Astrocyte of the cerebellum (primary cell): ENCODE data around the gene BMP8A.

ENCODE experiments used
- DNase-seq: peaks from one replicate; pipeline ENCODE4 v3.0.0-alpha.2; 2011; ENCODE audit warnings: low read depth
- H3K4me3 ChIP-seq: 2 replicates; pipeline ENCODE4 v1.5.1; 2011; ENCODE audit warnings: mild to moderate bottlenecking, low read depth, low read length, moderate library complexity
- CTCF ChIP-seq: IDR thresholded peaks from 2 replicates; pipeline ENCODE4 v1.5.1; 2012; ENCODE audit warnings: low read length, low read depth, moderate library complexity, mild to moderate bottlenecking; ENCODE audit errors: missing control alignments
- in situ Hi-C: cut with HindIII; loops from 2 replicates; pipeline ENCODE4 v1.10.0; 2017; ENCODE audit warnings: low sequenced_read_pairs

The BMP8A gene

GRCh38 chr1:39528082-39528481, 36.6 kb downstream of the BMP8A start:
- in situ Hi-C loops = no loop called here
- H3K4me3 ChIP-seq = no peak overlapping the region
- no peak for DNase-seq
- no peak for TF ChIP-seq CTCF

GRCh38 chr1:39529901-39530535, 38.6 kb downstream of the BMP8A start:
- no peak overlapping the region for H3K4me3 ChIP-seq
- in situ Hi-C loops = no loop called here
- no peak for DNase-seq
- TF ChIP-seq CTCF = no peak

- DNase-seq = no peak
- in situ Hi-C loops = no loop called here
- no peak overlapping the region for H3K4me3 ChIP-seq
- TF ChIP-seq CTCF = no peak
Observed at GRCh38 chr1:39531526-39531925, 40.1 kb downstream of the BMP8A start.

DNA sequence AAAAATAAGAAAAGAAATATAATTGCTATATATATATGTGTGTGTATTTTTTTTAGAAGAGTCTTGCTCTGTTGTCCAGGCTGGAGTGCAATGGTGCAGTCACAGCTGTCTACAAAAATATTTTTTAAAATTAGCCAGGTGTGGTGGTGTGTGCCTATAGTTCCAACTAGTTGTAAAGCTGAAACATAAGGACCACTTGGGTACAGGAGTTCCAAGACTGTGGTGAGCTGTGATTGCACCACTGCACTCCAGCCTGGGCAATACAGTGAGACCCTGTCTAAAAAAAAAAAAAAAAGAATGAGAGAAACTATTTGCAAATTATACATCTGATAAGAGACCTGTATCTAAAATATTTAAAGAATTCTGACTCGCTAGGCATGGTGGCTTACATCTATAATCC, 42.0 kb downstream of the BMP8A start:
- in situ Hi-C loops = no loop called here
- DNase-seq = no peak

DNA sequence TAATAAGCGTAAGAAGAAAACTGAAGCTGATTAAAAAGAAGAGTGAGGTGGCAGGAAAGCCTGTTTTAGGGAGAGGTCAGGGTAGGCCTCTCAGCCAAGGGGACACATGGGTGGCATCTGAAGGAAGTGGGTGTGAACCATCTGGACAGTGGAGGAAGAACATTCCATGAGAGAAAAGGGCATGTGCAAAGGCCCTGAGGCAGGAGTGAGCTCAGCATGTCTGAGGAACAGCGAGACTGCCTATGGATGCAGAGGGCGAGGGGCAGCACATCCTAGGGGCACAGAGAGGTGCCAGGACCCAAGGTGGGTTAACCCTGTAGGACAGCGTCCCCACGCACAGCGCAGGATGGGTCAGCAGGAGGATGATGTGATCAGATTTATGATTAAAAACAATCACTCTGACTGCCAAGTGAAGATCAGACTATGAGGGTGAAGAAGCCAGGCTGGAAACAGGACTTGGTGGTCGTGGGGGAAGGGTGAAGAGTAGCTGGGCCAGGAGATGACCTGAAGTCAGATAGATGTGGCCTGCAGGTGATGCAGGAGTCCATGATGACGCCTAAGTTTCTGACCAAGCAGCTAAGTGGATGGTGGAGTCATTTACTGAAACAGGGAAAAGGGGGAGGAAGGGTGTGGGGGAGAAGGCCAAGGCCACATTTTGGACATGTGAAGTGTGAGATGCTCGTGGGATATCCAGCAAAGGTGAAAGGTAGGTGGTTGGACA, 47.3 kb downstream of the BMP8A start:
- in situ Hi-C loops = no loop called here
- H3K4me3 ChIP-seq = no peak overlapping the region
- no peak for DNase-seq
- no peak for TF ChIP-seq CTCF

More for the DNA sequence above, 42.0 kb downstream of the BMP8A start:
- no peak for TF ChIP-seq CTCF
- H3K4me3 ChIP-seq = no peak overlapping the region

GRCh38 chr1:39539252-39539790, 47.9 kb downstream of the BMP8A start:
- in situ Hi-C loops = no loop called here
- peak; percentile 57 for DNase-seq
- H3K4me3 ChIP-seq = no peak overlapping the region
- TF ChIP-seq CTCF = peak; percentile 92
